Activated T-cell treated with anti-CD3 and anti-CD28 coated beads, Interleukin-2, amount 50 U/mL, for 4 hours (primary cell): ENCODE results near the gene NME3. TPM values are rescaled to one million over a fixed set of nuclear protein-coding genes. Genes with fewer than 3 reads are reported as not detected.

Experiments
- ATAC-seq, 2 donors: fragments of 200-7000 bp; cut with Tn5 transposase; one replicate each; pipeline ENCODE4 v1.10.0; 2021
- DNase-seq: peaks from one replicate; pipeline ENCODE4 v3.0.0-alpha.2; 2020
- H3K27me3 Mint-ChIP-seq: one replicate; pipeline ENCODE4 v1.8.0; 2021; ENCODE audit warnings: low read depth, mixed read lengths
- H3K36me3 Mint-ChIP-seq: one replicate; pipeline ENCODE4 v1.8.0; 2022; ENCODE audit warnings: mixed read lengths; ENCODE audit not compliant: insufficient read depth
- H3K4me1 Mint-ChIP-seq: one replicate; pipeline ENCODE4 v1.8.0; 2021; ENCODE audit warnings: low read depth, mixed read lengths
- H3K4me3 Mint-ChIP-seq: one replicate; pipeline ENCODE4 v1.8.0; 2021; ENCODE audit warnings: mild to moderate bottlenecking, moderate library complexity, mixed read lengths
- H3K9me3 Mint-ChIP-seq: one replicate; pipeline ENCODE4 v1.8.0; 2021; ENCODE audit warnings: mixed read lengths
- total RNA-seq, 3 donors: library from RNA; stranded (reverse); gene quantifications; one replicate each; pipeline ENCODE4 v1.2.1, GENCODE V29; 2021

NME3 gene
- total RNA-seq, 3 donors from 2014 or later = 37.2 to 37.6 (median 37.4) TPM

- Mint-ChIP-seq H3K4me3 (no peak overlapping the region), H3K4me1 (peaks cover 3% of the 10 kb centered on the region), H3K36me3 (peaks cover 13% of the 10 kb centered on the region), H3K9me3 (no peaks in the 10 kb centered on the region), H3K27me3 (no peaks in the 10 kb centered on the region)
- DNase-seq = no peak
- ATAC-seq = no peak
These were observed 40.3 kb downstream of the NME3 start for GRCh38 chr16:1731073-1731472.

GRCh38 chr16:1729445-1729844, 41.9 kb downstream of the NME3 start:
- Mint-ChIP-seq H3K4me3 (no peak overlapping the region), H3K27me3 (no peaks in the 10 kb centered on the region), H3K4me1 (peaks cover 3% of the 10 kb centered on the region), H3K36me3 (peaks cover 10% of the 10 kb centered on the region), H3K9me3 (no peaks in the 10 kb centered on the region)
- no peak for ATAC-seq
- no peak for DNase-seq

- Mint-ChIP-seq H3K36me3 (peaks cover 10% of the 10 kb centered on the region), H3K9me3 (no peaks in the 10 kb centered on the region), H3K4me3 (no peak overlapping the region), H3K27me3 (no peaks in the 10 kb centered on the region), H3K4me1 (peaks cover 3% of the 10 kb centered on the region)
- DNase-seq = no peak
- no peak for ATAC-seq
These were observed 42.3 kb downstream of the NME3 start for GRCh38 chr16:1729026-1729425.

- no peak for DNase-seq
- no peak overlapping the region for H3K4me3 Mint-ChIP-seq
- no peaks in the 10 kb centered on the region for H3K9me3 Mint-ChIP-seq
- peaks cover 12% of the 10 kb centered on the region for H3K4me1 Mint-ChIP-seq
- H3K36me3 Mint-ChIP-seq = peaks cover 10% of the 10 kb centered on the region
- no peaks in the 10 kb centered on the region for H3K27me3 Mint-ChIP-seq
- no peak for ATAC-seq
These were observed 43.4 kb downstream of the NME3 start for GRCh38 chr16:1727651-1728624.

GRCh38 chr16:1726661-1727502, 44.5 kb downstream of the NME3 start:
- peaks cover 22% of the 10 kb centered on the region for H3K4me1 Mint-ChIP-seq

GRCh38 chr16:1724491-1724890, 46.9 kb downstream of the NME3 start:
- H3K27me3 Mint-ChIP-seq = no peaks in the 10 kb centered on the region
- ATAC-seq (no peak), DNase-seq (no peak)
- no peaks in the 10 kb centered on the region for H3K9me3 Mint-ChIP-seq
- H3K36me3 Mint-ChIP-seq = peaks cover 10% of the 10 kb centered on the region
- H3K4me3 Mint-ChIP-seq = no peak overlapping the region
- peaks cover 34% of the 10 kb centered on the region for H3K4me1 Mint-ChIP-seq

More at GRCh38 chr16:1726661-1727502, 44.5 kb downstream of the NME3 start:
- no peaks in the 10 kb centered on the region for H3K9me3 Mint-ChIP-seq
- H3K27me3 Mint-ChIP-seq = no peaks in the 10 kb centered on the region
- ATAC-seq (no peak), DNase-seq (no peak)
- peaks cover 10% of the 10 kb centered on the region for H3K36me3 Mint-ChIP-seq
- H3K4me3 Mint-ChIP-seq = no peak overlapping the region

- Mint-ChIP-seq H3K27me3 (no peaks in the 10 kb centered on the region), H3K36me3 (peaks cover 7% of the 10 kb centered on the region), H3K4me3 (peak overlapping the region; percentile 11), H3K9me3 (no peaks in the 10 kb centered on the region), H3K4me1 (peaks cover 39% of the 10 kb centered on the region)
- ATAC-seq (no peak), DNase-seq (peak; percentile 28)
These were observed 47.7 kb downstream of the NME3 start for GRCh38 chr16:1723450-1724147.

GRCh38 chr16:1721372-1721771, 50.0 kb downstream of the NME3 start:
- H3K36me3 Mint-ChIP-seq = no peaks in the 10 kb centered on the region
- peaks cover 37% of the 10 kb centered on the region for H3K4me1 Mint-ChIP-seq
- DNase-seq (no peak), ATAC-seq (no peak)
- H3K4me3 Mint-ChIP-seq = no peak overlapping the region
- H3K27me3 Mint-ChIP-seq = no peaks in the 10 kb centered on the region
- H3K9me3 Mint-ChIP-seq = no peaks in the 10 kb centered on the region

Other genes with a start within 250 kb of the NME3 start
- 10 to 100 TPM; 11.7 to 16.7 (median 16.2) TPM for gene TMEM204, start 237.9 kb downstream of the NME3 start, total RNA-seq
- gene IFT140, start 159.5 kb downstream of the NME3 start, total RNA-seq = 1 to 10 TPM; 5.8 to 9.1 (median 7.2) TPM
- 10 to 100 TPM; 19.1 to 22.9 (median 22.1) TPM for gene CRAMP1, start 159.2 kb downstream of the NME3 start, total RNA-seq
- gene JPT2, start 93.3 kb downstream of the NME3 start, total RNA-seq = 10 to 100 TPM; 89.2 to 96.4 (median 92.4) TPM
- gene MAPK8IP3, start 65.3 kb downstream of the NME3 start, total RNA-seq = 10 to 100 TPM; 76.3 to 89.4 (median 78.1) TPM
- gene EME2, start 1.3 kb upstream of the NME3 start, total RNA-seq = 10 to 100 TPM; 30.4 to 39.1 (median 35.7) TPM
- gene MRPS34, start 1.6 kb upstream of the NME3 start, total RNA-seq = 100 to 1,000 TPM; 223 to 288 (median 265) TPM
- 10 to 100 TPM; 15.5 to 20.8 (median 16.8) TPM for gene SPSB3, start 11.0 kb upstream of the NME3 start, total RNA-seq
- 100 to 1,000 TPM in 1 of 3 donors, 10 to 100 TPM in 2; 85.7 to 101 (median 94.7) TPM for gene NUBP2, start 11.4 kb upstream of the NME3 start, total RNA-seq
- under 1 TPM in 1 of 3 donors, not detected in 2; 0.18 TPM for gene IGFALS, start 22.2 kb upstream of the NME3 start, total RNA-seq
- gene HAGH, start 55.3 kb upstream of the NME3 start, total RNA-seq = 10 to 100 TPM; 34.4 to 45.9 (median 35.3) TPM
- 10 to 100 TPM; 22.8 to 27.9 (median 24.0) TPM for gene FAHD1, start 55.7 kb upstream of the NME3 start, total RNA-seq
- under 1 TPM; 0.24 to 0.34 (median 0.28) TPM for gene MEIOB, start 100.6 kb upstream of the NME3 start, total RNA-seq
- gene HS3ST6, start 146.9 kb upstream of the NME3 start, total RNA-seq = not detected
- 10 to 100 TPM; 16.8 to 19.4 (median 17.6) TPM for gene MSRB1, start 171.7 kb upstream of the NME3 start, total RNA-seq
- not detected for gene RPL3L, start 183.1 kb upstream of the NME3 start, total RNA-seq
- 100 to 1,000 TPM; 115 to 143 (median 117) TPM for gene NDUFB10, start 188.0 kb upstream of the NME3 start, total RNA-seq
- 1,000 to 10,000 TPM; 5,588 to 5,699 (median 5,621) TPM for gene RPS2, start 193.3 kb upstream of the NME3 start, total RNA-seq
- under 1 TPM in 2 of 3 donors, not detected in 1; 0.40 to 0.42 TPM for gene RNF151, start 195.3 kb upstream of the NME3 start, total RNA-seq
- 100 to 1,000 TPM; 146 to 159 (median 156) TPM for gene TBL3, start 200.5 kb upstream of the NME3 start, total RNA-seq
- gene NOXO1, start 209.9 kb upstream of the NME3 start, total RNA-seq = under 1 TPM in 1 of 3 donors, not detected in 2; 0.35 TPM
- gene GFER, start 212.7 kb upstream of the NME3 start, total RNA-seq = 10 to 100 TPM; 34.9 to 50.0 (median 47.2) TPM
- gene SYNGR3, start 218.4 kb upstream of the NME3 start, total RNA-seq = 1 to 10 TPM; 2.7 to 4.3 (median 3.5) TPM
- 100 to 1,000 TPM; 118 to 127 (median 126) TPM for gene ZNF598, start 238.3 kb upstream of the NME3 start, total RNA-seq
- 10 to 100 TPM in 2 of 3 donors, 1 to 10 TPM in 1; 9.2 to 19.0 (median 13.1) TPM for gene NPW, start 248.2 kb upstream of the NME3 start, total RNA-seq